DMS 273 (cell line): Measurements from ENCODE around the gene ZFX.
"Not testable (repeated sequence)": the region's sequence is repeated elsewhere in the genome, so short reads cannot be mapped to it uniquely, and the experiment has no call there.

Experiments
- DNase-seq: peaks from one replicate; lab custom pipeline; 2025; ENCODE audit not compliant: unreplicated experiment; lab: John Stamatoyannopoulos, UW

Gene ZFX

GRCh38 chrX:24149351-24150050, at the start of gene ZFX:
Gene ZFX, plus strand, starts transcription at chrX:24149729. Its CDS starts 23,014 bp downstream, at chrX:24172743.
- peak; percentile 87 for DNase-seq

GRCh38 chrX:24100713-24101112, 48.8 kb upstream of the ZFX start:
- no peak for DNase-seq

- no peak for DNase-seq
These were observed 39.5 kb upstream of the ZFX start for GRCh38 chrX:24110069-24110468.

- DNase-seq = no peak
These were observed 36.3 kb upstream of the ZFX start for GRCh38 chrX:24113181-24113580.

- peak; percentile 90 for DNase-seq
These were observed 32.3 kb upstream of the ZFX start for GRCh38 chrX:24117258-24117657.

- DNase-seq = peak; percentile 38
These were observed 25.2 kb upstream of the ZFX start for GRCh38 chrX:24124244-24124799.

GRCh38 chrX:24125028-24125612, 24.4 kb upstream of the ZFX start:
- no peak for DNase-seq

GRCh38 chrX:24131476-24131875, 18.1 kb upstream of the ZFX start:
- DNase-seq = no peak

- no peak for DNase-seq
These were observed 16.2 kb upstream of the ZFX start for GRCh38 chrX:24133312-24133711.

GRCh38 chrX:24135768-24136167, 13.8 kb upstream of the ZFX start:
- not testable (repeated sequence) for DNase-seq

- DNase-seq = no peak
These were observed 12.3 kb upstream of the ZFX start for GRCh38 chrX:24137192-24137591.

- DNase-seq = not testable (repeated sequence)
These were observed 5.5 kb upstream of the ZFX start for GRCh38 chrX:24143982-24144381.

- no peak for DNase-seq
These were observed 5.0 kb upstream of the ZFX start for GRCh38 chrX:24144528-24144927.

- peak; percentile 27 for DNase-seq
These were observed 4.0 kb upstream of the ZFX start for GRCh38 chrX:24145303-24146186.

GRCh38 chrX:24146283-24146949, 3.1 kb upstream of the ZFX start:
- DNase-seq = peak; percentile 28

- DNase-seq = no peak
These were observed 2.4 kb upstream of the ZFX start for GRCh38 chrX:24147165-24147564.

GRCh38 chrX:24148121-24148520, 1.4 kb upstream of the ZFX start:
- peak; percentile 26 for DNase-seq

GRCh38 chrX:24148535-24149350, 786 bp upstream of the ZFX start:
- DNase-seq = peak; percentile 81

- peak; percentile 98 for DNase-seq
These were observed 692 bp downstream of the ZFX start for GRCh38 chrX:24150051-24150790.
